Upper lobe of left lung (tissue), 6 donors: ENCODE results near the gene FCGR3B. TPM values are rescaled to one million over a fixed set of nuclear protein-coding genes. Genes with fewer than 3 reads are reported as not detected.
"Not testable (repeated sequence)": the region's sequence is repeated elsewhere in the genome, so short reads cannot be mapped to it uniquely, and the experiment has no call there.

Source experiments
- ATAC-seq, 2 donors: fragments of 200-7000 bp; cut with Tn5 transposase; one replicate each; pipeline ENCODE4 v1.9.1; 2022; ENCODE audit warnings: mild to moderate bottlenecking in 2 of 2, moderate library complexity in 2 of 2; ENCODE audit not compliant: low FRiP score in 2 of 2
- DNase-seq, 2 donors: peaks; one replicate each; pipeline ENCODE4 v3.0.0-alpha.2; 2019 to 2020
- H3K27ac ChIP-seq, 4 donors: fragments of 200-600 bp; sonication (generic); one replicate each; pipeline ENCODE4 v1.5.1; 2016 to 2019
- H3K27me3 ChIP-seq, 4 donors: fragments of 200-600 bp; sonication (generic); one replicate each; pipeline ENCODE4 v1.5.1; 2017 to 2019
- H3K36me3 ChIP-seq, 4 donors: fragments of 200-600 bp; sonication (generic); one replicate each; pipeline ENCODE4 v1.5.1; 2016 to 2019
- H3K4me1 ChIP-seq, 4 donors: fragments of 200-600 bp; sonication (generic); one replicate each; pipeline ENCODE4 v1.5.1; 2018 to 2019
- H3K4me3 ChIP-seq, 4 donors: fragments of 200-600 bp; sonication (generic); one replicate each; pipeline ENCODE4 v1.5.1; 2017 to 2019; ENCODE audit warnings: mild to moderate bottlenecking in 2 of 4, moderate library complexity in 1 of 4
- H3K9me3 ChIP-seq, 4 donors: fragments of 200-600 bp; sonication (generic); one replicate each; pipeline ENCODE4 v1.5.1; 2018 to 2019
- WGBS, 2 donors: methylation state at CpG; one replicate each; pipeline ENCODE4 v1.1.5; 2017 to 2018; 5-methylcytosine and 5-hydroxymethylcytosine counted together
- total RNA-seq, 6 donors: library from RNA; depleted of rRNA in 4 of 6; stranded (reverse); fragments of >200 nt in 4 of 6; gene quantifications; one replicate each; pipeline versions ENCODE4 v1.1.0 to v1.2.1, GENCODE V29; 2016 to 2021
- donor health status: DM: no; HTN: no; CAD: no; lungs with moderate emphysema.
- donor health status: DM: no; HTN: yes; CAD: no; lungs with severe emphysema.

The FCGR3B gene
- total RNA-seq, 6 donors from 2014 or later = 6.3 to 59.2 (median 20.4) TPM

GRCh38 chr1:161639203-161639602 is 8.2 kb upstream of the FCGR3B start:
- not testable (repeated sequence) for H3K9me3 ChIP-seq, H3K4me3 ChIP-seq, H3K36me3 ChIP-seq, H3K4me1 ChIP-seq, DNase-seq, H3K27me3 ChIP-seq, H3K27ac ChIP-seq, ATAC-seq
- 84 to 100% methylated on average over 1 to 2 of the region's 2 CpGs for WGBS, 2 donors

- H3K4me1 ChIP-seq, DNase-seq, H3K27ac ChIP-seq, H3K36me3 ChIP-seq, H3K27me3 ChIP-seq, H3K9me3 ChIP-seq, ATAC-seq, H3K4me3 ChIP-seq: not testable (repeated sequence)
- 40 to 74% methylated on average over 1 to 2 of the region's 6 CpGs for WGBS, 2 donors
These were observed 7.4 kb upstream of the FCGR3B start for GRCh38 chr1:161638251-161638993.

- H3K9me3 ChIP-seq, H3K27me3 ChIP-seq, DNase-seq, ATAC-seq, H3K27ac ChIP-seq, H3K36me3 ChIP-seq, H3K4me1 ChIP-seq, H3K4me3 ChIP-seq: not testable (repeated sequence)
- 97 to 100% methylated on average over 3 of the region's 3 CpGs for WGBS, 2 donors
These were observed 6.0 kb upstream of the FCGR3B start for GRCh38 chr1:161636976-161637375.

GRCh38 chr1:161636189-161636782 is 5.3 kb upstream of the FCGR3B start:
- peak in 1 of 2 donors; percentile 52 for ATAC-seq
- not testable (repeated sequence) for H3K4me3 ChIP-seq, H3K4me1 ChIP-seq, H3K9me3 ChIP-seq, H3K27me3 ChIP-seq, DNase-seq, H3K36me3 ChIP-seq
- peak overlapping the region in 2 of 4 donors; percentile 17 to 40 for H3K27ac ChIP-seq
- 50 to 60% methylated on average over 1 of the region's 1 CpG for WGBS, 2 donors

- not testable (repeated sequence) for ATAC-seq, H3K9me3 ChIP-seq, H3K4me3 ChIP-seq, DNase-seq, H3K36me3 ChIP-seq, H3K4me1 ChIP-seq, H3K27me3 ChIP-seq
- H3K27ac ChIP-seq = peak overlapping the region in 1 of 4 donors; percentile 40
- WGBS, 2 donors = 89 to 93% methylated on average over 1 to 2 of the region's 2 CpGs
These were observed 4.0 kb upstream of the FCGR3B start for GRCh38 chr1:161634993-161635392.

- not testable (repeated sequence) for H3K27me3 ChIP-seq, H3K4me1 ChIP-seq, H3K36me3 ChIP-seq, H3K9me3 ChIP-seq, H3K4me3 ChIP-seq, H3K27ac ChIP-seq, DNase-seq
- 100% methylated on average over 1 of the region's 2 CpGs for WGBS, 2 donors
- peak; percentile 43 to 73 for ATAC-seq
These were observed 741 bp downstream of the FCGR3B start for GRCh38 chr1:161630128-161630742.

GRCh38 chr1:161626445-161627146 is 4.4 kb downstream of the FCGR3B start:
- WGBS, 2 donors = 74% methylated on average over 8 of the region's 10 CpGs

GRCh38 chr1:161624605-161625004 is 6.4 kb downstream of the FCGR3B start:
- H3K36me3 ChIP-seq, H3K9me3 ChIP-seq, ATAC-seq, H3K27ac ChIP-seq, H3K27me3 ChIP-seq, H3K4me3 ChIP-seq, DNase-seq, H3K4me1 ChIP-seq: not testable (repeated sequence)
- 67 to 81% methylated on average over 1 of the region's 1 CpG for WGBS, 2 donors

More at GRCh38 chr1:161626445-161627146, 4.4 kb downstream of the FCGR3B start:
- peak overlapping the region in 1 of 4 donors; percentile 40 for H3K27ac ChIP-seq
- peak in 1 of 2 donors; percentile 53 for DNase-seq
- not testable (repeated sequence) for H3K27me3 ChIP-seq, H3K4me3 ChIP-seq, H3K36me3 ChIP-seq, H3K9me3 ChIP-seq, ATAC-seq, H3K4me1 ChIP-seq

- H3K9me3 ChIP-seq, H3K4me1 ChIP-seq, H3K27me3 ChIP-seq, H3K4me3 ChIP-seq, DNase-seq, H3K27ac ChIP-seq, H3K36me3 ChIP-seq, ATAC-seq: not testable (repeated sequence)
- 34 to 51% methylated on average over 4 to 6 of the region's 6 CpGs for WGBS, 2 donors
These were observed 7.5 kb downstream of the FCGR3B start for GRCh38 chr1:161623401-161624051.

- ATAC-seq = peak; percentile 39 to 44
- 33 to 44% methylated on average over 8 of the region's 8 CpGs for WGBS, 2 donors
- H3K27ac ChIP-seq = peak overlapping the region in 2 of 4 donors; percentile 2 to 73
These were observed 8.9 kb downstream of the FCGR3B start for GRCh38 chr1:161622054-161622453.

GRCh38 chr1:161621181-161622000 is 9.6 kb downstream of the FCGR3B start:
- not testable (repeated sequence) for H3K36me3 ChIP-seq, H3K9me3 ChIP-seq, H3K27me3 ChIP-seq, H3K4me1 ChIP-seq
- Histone ChIP-seq H3K27ac (peak overlapping the region in 3 of 4 donors; percentile 2 to 73 (median 44)), H3K4me3 (peak overlapping the region in 3 of 4 donors; percentile 29 to 40 (median 33))
- 3% methylated on average over 33 to 41 of the region's 41 CpGs for WGBS, 2 donors
- DNase-seq = peak; percentile 66 to 68
- peak; percentile 61 to 75 for ATAC-seq

More at GRCh38 chr1:161622054-161622453, 8.9 kb downstream of the FCGR3B start:
- peak overlapping the region in 1 of 4 donors; percentile 40 for H3K4me3 ChIP-seq
- not testable (repeated sequence) for H3K36me3 ChIP-seq, H3K27me3 ChIP-seq, H3K9me3 ChIP-seq, H3K4me1 ChIP-seq
- DNase-seq = peak in 1 of 2 donors; percentile 45
